ENCODE results near the gene GRM7. TPM values are rescaled to one million over a fixed set of nuclear protein-coding genes. Genes with fewer than 3 reads are reported as not detected.

Gene GRM7
- total RNA-seq, 1 donor from 2014 or later = 1.5 TPM

GRCh38 chr3:7508821-7509220 lies 647.9 kb downstream of the GRM7 start:
- no peak overlapping the region for H3K27ac Mint-ChIP-seq (ENCODE audit: unreplicated experiment)
- peaks cover 11% of the 10 kb centered on the region for H3K9me3 Mint-ChIP-seq
- no peak overlapping the region for H3K4me3 Mint-ChIP-seq
- peaks cover 6% of the 10 kb centered on the region for H3K4me1 Mint-ChIP-seq
- no peak for TF ChIP-seq CTCF (conservative IDR thresholded peaks at IDR 0.05)
- DNase-seq (ENCODE audit: low read depth, low spot score) = no peak
- no peaks in the 10 kb centered on the region for H3K36me3 Mint-ChIP-seq (ENCODE audit: low read depth)
- no peaks in the 10 kb centered on the region for H3K27me3 Mint-ChIP-seq (ENCODE audit: low read depth)

GRCh38 chr3:7512048-7512447 lies 651.1 kb downstream of the GRM7 start:
- Mint-ChIP-seq H3K4me3 (no peak overlapping the region), H3K36me3 (ENCODE audit: low read depth) (no peaks in the 10 kb centered on the region), H3K27ac (ENCODE audit: unreplicated experiment) (no peak overlapping the region), H3K4me1 (peaks cover 6% of the 10 kb centered on the region), H3K9me3 (no peaks in the 10 kb centered on the region), H3K27me3 (ENCODE audit: low read depth) (no peaks in the 10 kb centered on the region)
- TF ChIP-seq CTCF (conservative IDR thresholded peaks at IDR 0.05) = no peak
- DNase-seq (ENCODE audit: low read depth, low spot score) = no peak

DNA sequence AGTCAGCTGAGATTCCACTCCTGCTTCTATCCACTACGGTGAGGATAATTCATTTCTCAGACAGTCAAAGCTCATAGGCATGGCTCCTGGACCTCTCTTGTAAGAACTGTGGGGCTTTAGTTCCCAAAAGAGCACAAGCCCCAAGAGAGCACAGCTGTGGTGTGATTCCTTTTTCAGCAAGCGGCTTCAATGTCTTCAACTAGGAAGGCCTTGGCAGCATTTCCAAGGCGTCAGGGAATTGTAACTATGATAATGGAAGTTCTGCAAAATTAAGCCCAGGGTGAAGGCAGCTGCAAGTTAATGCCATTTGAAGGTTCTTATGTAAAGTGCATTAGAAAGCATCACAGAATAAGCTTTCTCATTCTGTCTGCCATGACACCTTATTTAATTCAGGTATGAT lies 657.1 kb downstream of the GRM7 start:
- Mint-ChIP-seq H3K4me3 (no peak overlapping the region), H3K36me3 (ENCODE audit: low read depth) (no peaks in the 10 kb centered on the region), H3K9me3 (peaks cover 2% of the 10 kb centered on the region), H3K27ac (ENCODE audit: unreplicated experiment) (no peak overlapping the region), H3K4me1 (peaks cover 11% of the 10 kb centered on the region), H3K27me3 (ENCODE audit: low read depth) (no peaks in the 10 kb centered on the region)
- DNase-seq (ENCODE audit: low read depth, low spot score) = no peak
- TF ChIP-seq CTCF (conservative IDR thresholded peaks at IDR 0.05) = no peak

GRCh38 chr3:7518456-7518855 lies 657.5 kb downstream of the GRM7 start:
- no peak for TF ChIP-seq CTCF (conservative IDR thresholded peaks at IDR 0.05)
- H3K4me1 Mint-ChIP-seq = peaks cover 11% of the 10 kb centered on the region
- no peak overlapping the region for H3K4me3 Mint-ChIP-seq
- no peak for DNase-seq (ENCODE audit: low read depth, low spot score)
- H3K27ac Mint-ChIP-seq (ENCODE audit: unreplicated experiment) = no peak overlapping the region
- H3K9me3 Mint-ChIP-seq = peaks cover 2% of the 10 kb centered on the region
- H3K36me3 Mint-ChIP-seq (ENCODE audit: low read depth) = peaks cover 1% of the 10 kb centered on the region
- H3K27me3 Mint-ChIP-seq (ENCODE audit: low read depth) = no peaks in the 10 kb centered on the region

- Mint-ChIP-seq H3K9me3 (peaks cover 5% of the 10 kb centered on the region), H3K27me3 (ENCODE audit: low read depth) (no peaks in the 10 kb centered on the region), H3K36me3 (ENCODE audit: low read depth) (peaks cover 4% of the 10 kb centered on the region), H3K4me1 (peaks cover 11% of the 10 kb centered on the region), H3K27ac (ENCODE audit: unreplicated experiment) (no peak overlapping the region), H3K4me3 (no peak overlapping the region)
- no peak for DNase-seq (ENCODE audit: low read depth, low spot score)
- no peak for TF ChIP-seq CTCF (conservative IDR thresholded peaks at IDR 0.05)
Observed at GRCh38 chr3:7520059-7520458, 659.1 kb downstream of the GRM7 start.

DNA sequence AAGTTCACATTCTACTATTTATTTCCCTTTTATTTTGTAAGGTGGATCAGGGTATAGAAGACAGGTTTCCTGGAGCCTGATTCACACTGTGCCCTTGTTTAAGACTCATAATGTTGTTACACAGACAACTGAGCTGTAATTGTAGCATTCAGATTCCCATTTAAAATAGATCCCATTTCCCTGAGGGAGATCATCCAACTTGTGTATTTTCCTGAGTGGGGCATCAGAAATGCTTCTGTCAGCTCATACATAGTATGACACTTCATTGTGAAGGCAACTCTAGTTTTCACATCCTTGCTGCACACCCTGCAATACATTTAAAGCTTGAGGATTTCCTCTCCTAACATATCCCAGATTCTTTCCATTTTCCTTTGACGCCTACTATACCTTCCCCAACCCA lies 659.7 kb downstream of the GRM7 start:
- TF ChIP-seq CTCF (conservative IDR thresholded peaks at IDR 0.05) = no peak
- Mint-ChIP-seq H3K4me3 (no peak overlapping the region), H3K4me1 (peaks cover 11% of the 10 kb centered on the region), H3K36me3 (ENCODE audit: low read depth) (peaks cover 4% of the 10 kb centered on the region), H3K27ac (ENCODE audit: unreplicated experiment) (no peak overlapping the region), H3K27me3 (ENCODE audit: low read depth) (no peaks in the 10 kb centered on the region), H3K9me3 (peaks cover 5% of the 10 kb centered on the region)
- DNase-seq (ENCODE audit: low read depth, low spot score) = no peak

All from neural crest cell (in vitro differentiated cells).